SK-N-MC (cell line): ENCODE data around the gene AHDC1.

Experiments
- EZH2 ChIP-seq: fragments of 200-600 bp; sonication (generic); IDR thresholded peaks from one replicate; pipeline ENCODE4 v1.6.1; 2017; ENCODE audit warnings: antibody characterized with exemption
- FOXP2 ChIP-seq: optimal IDR thresholded peaks from 2 replicates; pipeline ENCODE3; 2011; ENCODE audit warnings: mild to moderate bottlenecking, moderate library complexity; ENCODE audit not compliant: insufficient read depth; ENCODE audit errors: extremely low read length, control extremely low read depth
- POLR2AphosphoS5 ChIP-seq: IDR thresholded peaks from 2 replicates; pipeline ENCODE4 v1.6.1; 2012; ENCODE audit warnings: mild to moderate bottlenecking, low read depth, low read length, borderline replicate concordance

DNA sequence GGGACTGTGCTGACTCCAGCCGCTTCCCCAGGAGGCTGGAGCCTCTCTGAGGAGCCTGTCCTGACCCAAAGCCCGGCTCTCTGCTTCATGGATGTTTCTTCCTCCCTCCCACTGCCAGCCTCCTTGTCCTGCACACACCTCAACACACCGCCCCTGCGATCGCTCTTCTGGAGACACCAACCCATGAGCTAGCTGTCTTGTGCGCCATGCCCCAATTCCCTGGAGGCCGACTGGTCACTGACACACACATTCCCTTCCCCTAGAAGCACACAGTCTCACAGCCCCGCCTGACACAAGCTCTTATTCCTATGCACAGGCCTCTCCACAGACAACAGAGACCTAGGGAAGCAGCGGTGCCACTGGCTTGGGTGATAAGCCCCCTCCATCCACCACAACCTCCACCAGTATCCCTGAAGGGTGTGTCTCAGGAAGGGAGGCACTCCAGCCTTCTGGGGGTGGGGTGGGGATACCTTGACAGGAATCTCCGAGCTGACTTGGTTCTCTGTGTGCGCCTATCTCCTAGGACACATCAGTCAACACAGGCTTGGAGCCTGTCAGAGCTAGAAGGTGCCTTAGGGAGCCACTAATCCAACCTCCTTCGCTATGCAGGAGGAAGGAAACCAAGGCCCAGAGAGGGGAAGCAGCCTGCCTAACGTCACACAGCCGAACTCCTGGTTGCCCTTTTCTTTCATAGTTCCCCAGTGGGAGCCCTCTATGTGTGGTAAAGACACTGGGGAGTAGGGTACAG is 31.1 kb downstream of the AHDC1 start:
- TF ChIP-seq POLR2AphosphoS5 (no peak), EZH2 (no peak), FOXP2 (no peak)
